GM12865 (cell line): ENCODE measurements around the gene PPP2R1A.

Experiments used
- DNase-seq: peaks from one replicate; pipeline ENCODE4 v3.0.0; 2010; ENCODE audit warnings: low read depth
- H3K4me3 ChIP-seq: 2 replicates; pipeline ENCODE4 v1.5.1; 2011; ENCODE audit warnings: mild to moderate bottlenecking, low read depth, low read length, control low read depth
- TF ChIP-seq, protein P1 (sequence below): IDR thresholded peaks from 2 replicates; pipeline ENCODE4 v1.5.1; 2011; ENCODE audit warnings: low read length, control low read depth, low read depth, inconsistent platforms; ENCODE audit not compliant: insufficient read depth; ENCODE audit errors: missing control alignments

The PPP2R1A gene

DNA sequence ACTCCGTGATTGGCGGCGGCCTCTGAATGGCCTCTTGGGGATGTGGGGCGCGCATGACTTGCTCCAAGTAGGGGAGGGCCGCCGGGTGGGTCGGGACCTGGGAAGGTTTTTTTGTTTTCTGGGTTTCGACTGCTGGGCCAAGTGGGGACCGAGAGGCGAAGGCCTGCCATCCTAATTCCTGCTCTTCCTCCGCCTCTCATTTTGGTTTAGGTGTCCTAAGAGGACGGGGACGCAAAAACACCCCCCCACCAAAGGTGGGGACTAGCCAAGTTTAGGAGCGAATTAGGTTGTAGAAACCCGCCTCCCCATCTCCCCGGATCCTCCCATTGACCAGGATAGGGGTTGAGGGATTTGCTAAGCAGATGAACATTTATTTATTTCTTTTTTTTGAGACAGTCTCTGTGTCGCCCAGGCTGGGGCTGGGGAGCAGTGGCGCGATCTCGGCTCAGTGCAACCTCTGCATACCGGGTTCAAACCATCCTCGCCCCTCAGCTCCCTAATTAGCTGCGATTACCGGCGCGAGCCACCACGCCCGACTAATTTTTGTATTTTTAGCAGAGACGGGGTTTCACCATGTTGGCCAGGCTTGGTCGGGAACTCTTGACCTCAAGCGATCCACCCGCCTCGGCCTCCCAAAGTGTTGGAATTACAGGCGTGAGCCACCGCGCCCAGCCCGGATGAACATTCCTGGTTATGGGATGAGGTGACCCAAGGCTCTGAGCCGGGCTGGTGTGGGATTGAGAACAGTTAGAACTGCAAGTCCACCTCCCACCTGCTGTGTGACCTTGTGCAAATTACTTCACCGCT lies 838 bp downstream of the PPP2R1A start:
- peak; percentile 56 for DNase-seq
- TF ChIP-seq, protein P1, sequence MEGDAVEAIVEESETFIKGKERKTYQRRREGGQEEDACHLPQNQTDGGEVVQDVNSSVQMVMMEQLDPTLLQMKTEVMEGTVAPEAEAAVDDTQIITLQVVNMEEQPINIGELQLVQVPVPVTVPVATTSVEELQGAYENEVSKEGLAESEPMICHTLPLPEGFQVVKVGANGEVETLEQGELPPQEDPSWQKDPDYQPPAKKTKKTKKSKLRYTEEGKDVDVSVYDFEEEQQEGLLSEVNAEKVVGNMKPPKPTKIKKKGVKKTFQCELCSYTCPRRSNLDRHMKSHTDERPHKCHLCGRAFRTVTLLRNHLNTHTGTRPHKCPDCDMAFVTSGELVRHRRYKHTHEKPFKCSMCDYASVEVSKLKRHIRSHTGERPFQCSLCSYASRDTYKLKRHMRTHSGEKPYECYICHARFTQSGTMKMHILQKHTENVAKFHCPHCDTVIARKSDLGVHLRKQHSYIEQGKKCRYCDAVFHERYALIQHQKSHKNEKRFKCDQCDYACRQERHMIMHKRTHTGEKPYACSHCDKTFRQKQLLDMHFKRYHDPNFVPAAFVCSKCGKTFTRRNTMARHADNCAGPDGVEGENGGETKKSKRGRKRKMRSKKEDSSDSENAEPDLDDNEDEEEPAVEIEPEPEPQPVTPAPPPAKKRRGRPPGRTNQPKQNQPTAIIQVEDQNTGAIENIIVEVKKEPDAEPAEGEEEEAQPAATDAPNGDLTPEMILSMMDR, result no peak
- peak overlapping the region; percentile 96 for H3K4me3 ChIP-seq

DNA sequence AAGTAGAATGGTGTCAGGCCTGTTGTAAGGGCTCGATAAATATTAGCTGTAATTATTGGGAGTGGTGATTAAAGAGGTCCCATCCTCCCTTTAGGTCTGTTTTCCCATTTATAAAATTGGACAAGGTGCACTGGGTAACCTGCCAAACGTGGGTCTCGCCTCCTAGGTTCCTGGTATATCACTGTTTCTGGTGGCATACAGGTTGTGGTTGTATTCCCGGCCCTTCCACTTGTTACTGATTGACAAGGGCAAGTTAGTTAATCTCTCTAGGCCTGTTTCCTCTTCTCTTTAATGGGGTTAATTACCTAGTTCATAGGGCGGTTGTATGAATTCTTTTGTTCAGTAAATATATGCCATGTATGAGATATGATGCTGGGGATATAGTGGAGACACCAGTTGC lies 1.5 kb downstream of the PPP2R1A start:
- TF ChIP-seq, protein P1, result no peak
- peak overlapping the region; percentile 96 for H3K4me3 ChIP-seq
- DNase-seq, result no peak

DNA sequence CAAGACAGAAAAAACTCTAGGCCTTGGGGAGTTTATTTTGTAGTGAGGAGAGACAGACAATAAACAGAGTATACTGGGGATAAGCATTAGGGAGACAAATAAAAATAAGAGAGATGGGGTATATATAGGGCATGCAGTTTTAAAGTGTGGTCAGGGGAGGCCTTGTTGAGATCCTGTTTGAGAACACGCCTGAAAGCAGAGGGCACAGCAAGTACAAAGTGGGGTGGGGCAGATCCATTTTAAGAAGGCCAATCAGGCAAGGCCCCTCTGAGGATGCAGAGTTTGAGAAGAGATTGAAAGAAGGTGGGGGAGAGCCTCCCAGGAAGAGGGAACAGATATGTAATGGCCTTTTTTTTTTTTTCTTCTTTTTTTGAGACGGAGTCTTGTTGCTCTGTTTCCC lies 2.1 kb downstream of the PPP2R1A start:
- TF ChIP-seq, protein P1, result no peak
- DNase-seq, result peak; percentile 44
- no peak overlapping the region for H3K4me3 ChIP-seq

DNA sequence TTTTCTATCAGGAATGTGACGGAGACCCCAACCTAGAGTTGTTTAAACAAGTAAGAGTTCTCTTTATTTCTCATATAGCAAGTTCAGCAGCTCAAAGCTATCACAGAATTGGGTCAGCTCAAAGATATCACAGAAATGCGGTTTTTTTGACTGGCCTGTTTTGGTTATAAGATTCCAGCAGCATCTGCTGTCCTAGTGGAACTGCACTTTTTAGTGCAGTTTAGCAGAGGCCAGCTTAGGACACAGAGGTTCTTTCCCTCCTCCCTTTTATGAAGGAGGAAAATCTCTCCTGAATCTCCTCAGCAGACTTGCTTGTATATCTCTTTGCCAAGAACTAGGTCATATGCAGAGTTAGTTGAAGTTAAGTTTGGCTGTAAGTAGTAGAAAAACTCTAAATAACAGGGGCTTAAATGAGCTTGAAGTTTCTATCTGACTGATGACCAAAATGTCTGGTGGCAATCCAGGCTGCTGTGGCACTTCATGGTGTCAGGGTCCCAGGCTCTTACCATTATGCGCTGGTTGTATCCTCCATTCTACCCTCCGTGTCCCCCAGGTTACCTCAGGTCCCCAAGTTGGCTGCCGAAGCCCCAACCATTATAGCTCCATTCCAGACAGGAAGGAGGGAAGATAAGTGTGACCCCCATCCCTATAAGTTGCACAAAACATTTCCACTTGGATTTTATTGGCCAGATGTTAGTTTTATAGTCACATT lies 6.6 kb downstream of the PPP2R1A start:
- no peak overlapping the region for H3K4me3 ChIP-seq
- no peak for DNase-seq
- TF ChIP-seq, protein P1, result no peak

DNA sequence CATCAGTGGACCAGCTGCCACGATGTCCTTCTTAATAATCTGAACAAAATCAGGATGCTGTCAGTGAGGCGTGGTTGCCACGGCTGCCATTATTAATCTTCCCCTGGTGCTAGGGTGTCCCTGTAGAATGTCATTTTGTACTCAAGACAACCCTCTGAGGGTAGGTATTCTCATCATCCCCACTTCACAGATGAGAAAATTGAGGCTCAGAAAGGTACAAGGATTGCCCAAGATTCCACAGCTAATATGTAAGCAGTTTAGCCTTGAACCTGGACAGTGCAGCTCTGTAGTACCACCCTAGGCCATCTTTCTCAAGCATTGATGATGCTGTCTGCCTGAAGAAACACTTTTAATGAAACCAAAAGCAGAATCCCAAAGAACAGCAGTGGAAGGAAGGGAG lies 8.1 kb downstream of the PPP2R1A start:
- TF ChIP-seq, protein P1, result no peak
- H3K4me3 ChIP-seq, result no peak overlapping the region
- no peak for DNase-seq

DNA sequence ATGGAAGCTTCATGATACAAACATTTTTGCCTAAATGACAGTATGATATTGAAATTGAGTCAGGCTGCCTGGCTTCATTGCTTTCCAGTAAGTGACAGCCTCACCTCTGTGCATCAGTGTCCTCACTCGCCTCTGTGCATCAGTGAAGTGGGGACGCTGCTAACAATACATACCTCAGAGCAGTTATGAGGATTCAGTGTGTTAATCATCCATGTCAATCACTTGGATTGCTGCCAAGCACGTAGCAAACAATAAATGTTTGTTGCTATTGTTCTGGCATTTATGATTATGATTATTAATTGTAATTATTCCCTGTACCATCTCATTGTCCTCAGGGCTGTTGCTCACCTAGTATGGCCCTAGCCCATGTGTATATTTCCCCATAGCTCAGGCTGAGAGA lies 8.8 kb downstream of the PPP2R1A start:
- TF ChIP-seq, protein P1, result no peak
- no peak for DNase-seq
- H3K4me3 ChIP-seq, result no peak overlapping the region
